Gastroesophageal sphincter (tissue), 4 donors: ENCODE measurements around the gene MGAT2. TPM values are rescaled to one million over a fixed set of nuclear protein-coding genes. Genes with fewer than 3 reads are reported as not detected.

Experiments
- ATAC-seq: fragments of 150-250 bp; one replicate; pipeline ENCODE4 v1.9.1; 2016; ENCODE audit warnings: mild to moderate bottlenecking, moderate library complexity
- H3K27ac ChIP-seq, 4 donors: fragments of 200-600 bp; sonication (generic) in 3 of 4; 1 replicate in 3 of 4; 2 replicates in 1 of 4; pipeline ENCODE4 v1.5.1; 2016 to 2019
- H3K27me3 ChIP-seq: fragments of 200-600 bp; sonication (generic); one replicate; pipeline ENCODE4 v1.5.1; 2019
- H3K36me3 ChIP-seq, 2 donors: fragments of 200-600 bp; sonication (generic); one replicate each; pipeline ENCODE4 v1.5.1; 2019; ENCODE audit warnings: control low read depth in 1 of 2
- H3K4me1 ChIP-seq, 3 donors: fragments of 200-600 bp; sonication (generic); 1 replicate in 2 of 3; 2 replicates in 1 of 3; pipeline ENCODE4 v1.5.1; 2016 to 2019; ENCODE audit warnings: control low read depth in 2 of 3
- H3K4me3 ChIP-seq, 2 donors: fragments of 200-600 bp; sonication (generic); one replicate each; pipeline ENCODE4 v1.5.1; 2019; ENCODE audit warnings: mild to moderate bottlenecking in 1 of 2, moderate library complexity in 1 of 2
- H3K9me3 ChIP-seq, 3 donors: fragments of 200-600 bp; sonication (generic); one replicate each; pipeline ENCODE4 v1.5.1; 2017 to 2019; ENCODE audit warnings: control low read depth in 2 of 3
- EP300 ChIP-seq: sonication (generic); formaldehyde crosslinking; IDR thresholded peaks from one replicate; pipeline ENCODE4 v1.6.1; 2017; ENCODE audit warnings: antibody characterized with exemption, mild to moderate bottlenecking
- POLR2A ChIP-seq, 2 donors: fragments of 450-650 bp; IDR thresholded peaks; one replicate each; pipeline ENCODE4 v1.6.1; 2017; ENCODE audit warnings: antibody characterized with exemption in 2 of 2, mild to moderate bottlenecking in 2 of 2, moderate library complexity in 1 of 2
- POLR2AphosphoS5 ChIP-seq: sonication (generic); formaldehyde crosslinking; IDR thresholded peaks from one replicate; pipeline ENCODE4 v1.6.1; 2017; ENCODE audit warnings: antibody characterized with exemption
- WGBS, 2 donors: methylation state at CpG; one replicate each; pipeline ENCODE4 v1.1.5; 2018; ENCODE audit warnings: low coverage in 1 of 2; 5-methylcytosine and 5-hydroxymethylcytosine counted together
- total RNA-seq, 4 donors: library from RNA; depleted of rRNA; stranded (reverse); fragments of >200 nt; gene quantifications; one replicate each; pipeline ENCODE4 v1.1.0, GENCODE V29; 2016
- TF ChIP-seq, protein P1 (sequence below), 4 experiments: fragments of 200-600 bp in 2 of 4; fragments of 450-650 bp in 2 of 4; sonication (generic) in 1 of 4; IDR thresholded peaks; one replicate each; pipeline ENCODE4 v1.5.1; 2017 to 2019; ENCODE audit warnings: antibody characterized with exemption in 4 of 4, mild to moderate bottlenecking in 2 of 4, moderate library complexity in 2 of 4

The MGAT2 gene
- total RNA-seq, 4 donors from 2014 or later: 17.4 to 29.8 (median 23.0) TPM

DNA sequence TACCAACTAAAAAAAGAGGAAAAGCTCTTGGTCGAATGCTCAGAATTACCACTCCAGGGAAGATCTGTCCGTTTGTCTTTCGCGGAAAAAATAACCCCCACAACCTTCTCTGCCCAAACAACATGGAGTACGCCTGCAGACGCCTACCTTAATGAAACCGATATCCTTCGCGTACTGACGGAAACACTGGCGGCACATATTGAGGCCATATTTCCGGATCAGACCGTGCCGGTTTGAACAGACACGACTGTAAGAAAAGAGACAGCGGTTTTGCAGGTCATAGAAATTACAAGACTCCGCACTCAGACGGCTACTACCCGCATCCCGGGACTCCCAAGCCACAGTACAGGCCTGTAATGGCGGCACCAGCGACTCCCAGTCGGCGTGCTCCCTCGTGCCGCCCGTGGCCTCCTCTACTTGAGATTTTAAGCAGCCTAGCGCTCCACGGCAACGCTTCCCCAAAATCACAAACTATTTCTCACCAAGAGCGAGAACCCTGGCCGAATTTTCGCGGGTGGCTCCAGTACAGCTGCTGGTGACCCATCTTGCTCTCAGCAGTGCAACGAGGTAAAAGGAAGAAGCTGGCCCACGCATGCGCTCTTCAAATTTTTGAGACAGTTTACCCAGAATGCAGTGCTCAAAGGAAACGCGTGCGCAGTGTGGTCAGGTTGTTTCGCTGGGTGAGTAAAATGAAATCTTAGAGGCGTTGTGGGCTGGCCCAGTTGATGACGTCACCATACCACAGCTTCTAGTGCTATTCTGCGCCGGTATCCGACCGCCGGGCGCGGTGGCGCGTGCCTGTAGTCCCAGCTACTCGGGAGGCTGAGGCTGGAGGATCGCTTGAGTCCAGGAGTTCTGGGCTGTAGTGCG, 34.6 kb upstream of the MGAT2 start, which contains the start of gene RPS29:
Gene RPS29, minus strand, starts transcription at position 578 of the 870 bp plus-strand sequence. Its CDS starts 34 bp downstream, at position 544.
- Histone ChIP-seq H3K9me3 (no peaks in the 10 kb centered on the region), H3K27me3 (no peaks in the 10 kb centered on the region), H3K36me3 (peaks cover 0 to 28% of the 10 kb centered on the region in 2 donors), H3K27ac (peak within 1 kb of the TSS; percentile 82 to 95 (median 90)), H3K4me1 (peaks cover 5 to 35% (median 6%) of the 10 kb centered on the region in 3 donors), H3K4me3 (peak within 1 kb of the TSS; percentile 65 to 96)
- ATAC-seq: peak; percentile 99
- 1% methylated on average over 14 to 25 of the region's 55 CpGs for WGBS, 2 donors
- TF ChIP-seq EP300: no peak
- TF ChIP-seq POLR2A (IDR thresholded peaks at IDR 0.05): peak; percentile 76 to 92
- TF ChIP-seq, protein P1, sequence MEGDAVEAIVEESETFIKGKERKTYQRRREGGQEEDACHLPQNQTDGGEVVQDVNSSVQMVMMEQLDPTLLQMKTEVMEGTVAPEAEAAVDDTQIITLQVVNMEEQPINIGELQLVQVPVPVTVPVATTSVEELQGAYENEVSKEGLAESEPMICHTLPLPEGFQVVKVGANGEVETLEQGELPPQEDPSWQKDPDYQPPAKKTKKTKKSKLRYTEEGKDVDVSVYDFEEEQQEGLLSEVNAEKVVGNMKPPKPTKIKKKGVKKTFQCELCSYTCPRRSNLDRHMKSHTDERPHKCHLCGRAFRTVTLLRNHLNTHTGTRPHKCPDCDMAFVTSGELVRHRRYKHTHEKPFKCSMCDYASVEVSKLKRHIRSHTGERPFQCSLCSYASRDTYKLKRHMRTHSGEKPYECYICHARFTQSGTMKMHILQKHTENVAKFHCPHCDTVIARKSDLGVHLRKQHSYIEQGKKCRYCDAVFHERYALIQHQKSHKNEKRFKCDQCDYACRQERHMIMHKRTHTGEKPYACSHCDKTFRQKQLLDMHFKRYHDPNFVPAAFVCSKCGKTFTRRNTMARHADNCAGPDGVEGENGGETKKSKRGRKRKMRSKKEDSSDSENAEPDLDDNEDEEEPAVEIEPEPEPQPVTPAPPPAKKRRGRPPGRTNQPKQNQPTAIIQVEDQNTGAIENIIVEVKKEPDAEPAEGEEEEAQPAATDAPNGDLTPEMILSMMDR (IDR thresholded peaks at IDR 0.05): no peak
- peak; percentile 97 for TF ChIP-seq POLR2AphosphoS5

DNA sequence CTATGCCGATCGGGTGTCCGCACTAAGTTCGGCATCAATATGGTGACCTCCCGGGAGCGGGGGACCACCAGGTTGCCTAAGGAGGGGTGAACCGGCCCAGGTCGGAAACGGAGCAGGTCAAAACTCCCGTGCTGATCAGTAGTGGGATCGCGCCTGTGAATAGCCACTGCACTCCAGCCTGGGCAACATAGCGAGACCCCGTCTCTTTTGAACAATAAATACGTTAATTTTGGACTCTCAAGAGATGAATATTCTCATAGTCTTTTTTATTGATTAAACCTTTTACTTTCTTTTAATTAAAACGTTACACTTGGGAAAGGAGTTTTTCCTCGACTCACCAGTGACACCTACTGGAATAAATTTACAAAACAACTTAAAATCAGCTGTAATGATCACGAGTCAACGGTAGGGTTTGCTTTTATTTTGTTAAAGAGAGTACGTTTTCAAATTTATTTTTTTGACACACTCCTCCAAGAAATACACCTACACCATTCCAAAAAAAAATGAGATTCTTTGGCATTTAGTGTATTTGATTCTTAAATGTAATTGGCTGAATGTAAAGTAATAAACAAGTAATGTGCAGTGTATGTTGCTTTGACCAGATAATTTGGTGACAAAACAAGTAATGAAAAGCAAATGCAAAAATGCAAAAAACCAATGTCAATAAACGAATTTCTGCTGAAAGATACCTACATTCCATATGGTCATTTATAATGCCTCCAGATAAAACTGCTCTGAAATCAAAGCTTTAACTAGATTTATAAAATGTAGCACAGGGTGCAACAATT, 33.7 kb upstream of the MGAT2 start:
- H3K27me3 ChIP-seq: no peaks in the 10 kb centered on the region
- H3K4me3 ChIP-seq: peak overlapping the region; percentile 65 to 96
- no peak for TF ChIP-seq POLR2AphosphoS5
- TF ChIP-seq, protein P1 (IDR thresholded peaks at IDR 0.05): peak; percentile 72 to 92 (median 87)
- WGBS, 2 donors: 1 to 3% methylated on average over 6 to 9 of the region's 21 CpGs
- H3K9me3 ChIP-seq: no peaks in the 10 kb centered on the region
- peaks cover 0 to 27% of the 10 kb centered on the region in 2 donors for H3K36me3 ChIP-seq
- H3K4me1 ChIP-seq: peaks cover 5 to 35% (median 6%) of the 10 kb centered on the region in 3 donors
- H3K27ac ChIP-seq: peak overlapping the region; percentile 82 to 95 (median 90)
- peak; percentile 7 for ATAC-seq

DNA sequence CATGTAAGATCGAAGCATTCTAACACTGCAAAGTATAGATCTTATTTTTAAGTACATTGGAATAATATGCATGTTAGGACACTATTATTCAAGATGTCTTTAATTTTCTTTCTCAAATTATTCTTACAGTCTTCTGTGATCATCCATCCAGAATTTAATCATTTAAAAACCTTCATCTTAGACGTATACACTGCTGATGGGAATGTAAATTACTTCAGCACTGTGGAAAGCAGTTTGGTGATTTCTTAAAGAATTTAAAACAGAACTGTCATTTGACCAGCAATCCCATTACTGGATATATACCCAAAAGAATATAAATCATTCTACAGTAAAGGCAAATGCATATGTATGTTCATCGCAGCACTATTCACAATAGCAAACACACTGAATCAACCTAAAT, 31.2 kb upstream of the MGAT2 start:
- Histone ChIP-seq H3K4me1 (peaks cover 0 to 10% (median 0%) of the 10 kb centered on the region in 3 donors), H3K9me3 (no peaks in the 10 kb centered on the region), H3K27ac (no peak overlapping the region), H3K36me3 (peaks cover 0 to 2% of the 10 kb centered on the region in 2 donors), H3K27me3 (no peaks in the 10 kb centered on the region), H3K4me3 (no peak overlapping the region)
- TF ChIP-seq POLR2A (IDR thresholded peaks at IDR 0.05) (no peak), EP300 (no peak), POLR2AphosphoS5 (no peak)
- TF ChIP-seq, protein P1 (IDR thresholded peaks at IDR 0.05): no peak
- WGBS, 2 donors: 86 to 87% methylated on average over 3 of the region's 3 CpGs
- ATAC-seq: no peak

DNA sequence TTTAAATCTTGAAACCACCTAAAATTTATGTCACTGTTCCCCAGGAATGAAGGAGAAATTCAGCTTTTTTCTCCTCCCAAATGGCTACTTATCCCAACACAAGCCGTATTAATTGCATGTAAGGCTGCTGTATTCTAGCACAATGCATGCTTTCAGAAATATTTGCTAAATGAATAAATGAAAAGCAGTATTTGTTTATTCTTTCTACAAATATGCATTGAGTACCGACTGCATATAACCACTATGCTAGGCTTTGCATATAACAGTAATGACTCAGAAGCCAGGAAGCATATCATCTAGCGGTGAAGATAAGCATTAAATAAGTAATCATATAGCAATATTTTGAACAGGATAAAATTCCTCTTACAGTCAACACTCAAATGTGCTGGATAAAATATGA, 27.6 kb upstream of the MGAT2 start:
- Histone ChIP-seq H3K27ac (no peak overlapping the region), H3K9me3 (no peaks in the 10 kb centered on the region), H3K36me3 (no peaks in the 10 kb centered on the region), H3K4me3 (no peak overlapping the region), H3K4me1 (peaks cover 0 to 11% (median 0%) of the 10 kb centered on the region in 3 donors), H3K27me3 (no peaks in the 10 kb centered on the region)
- no peak for ATAC-seq
- no peak for TF ChIP-seq EP300
- no peak for TF ChIP-seq POLR2A (IDR thresholded peaks at IDR 0.05)
- no peak for TF ChIP-seq POLR2AphosphoS5
- TF ChIP-seq, protein P1 (IDR thresholded peaks at IDR 0.05): no peak
- 70 to 80% methylated on average over 3 of the region's 3 CpGs for WGBS, 2 donors
